RPMI8226 (cell line): Measurements from ENCODE around the gene GPR180.

Source experiments
- DNase-seq: peaks from one replicate; pipeline ENCODE4 v3.0.0-alpha.2; 2015

The GPR180 gene

GRCh38 chr13:94656766-94657165, 55.1 kb downstream of the GPR180 start:
- DNase-seq = no peak

DNA sequence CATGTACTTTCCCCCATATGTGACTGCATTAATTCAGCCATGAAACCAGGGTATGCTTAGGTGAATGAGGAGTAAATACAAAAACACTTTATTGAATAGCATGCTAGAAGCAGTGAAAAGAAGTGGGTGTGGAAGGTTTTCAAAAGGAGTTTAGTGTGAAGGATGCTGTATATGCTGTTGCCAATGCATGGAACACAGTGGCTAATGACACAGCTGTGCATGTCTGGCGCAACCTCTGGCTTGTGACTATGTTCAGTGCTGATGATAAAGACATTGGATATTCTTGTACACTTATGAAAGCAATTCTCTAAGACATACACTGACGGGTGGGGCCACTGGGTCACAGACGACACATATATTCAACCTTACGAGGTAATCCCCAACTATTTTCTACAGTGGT, 55.5 kb downstream of the GPR180 start:
- DNase-seq = no peak

GRCh38 chr13:94658926-94659597, 57.4 kb downstream of the GPR180 start:
- DNase-seq = no peak

- DNase-seq = no peak
Measured at GRCh38 chr13:94659598-94659946, 57.9 kb downstream of the GPR180 start.

- peak; percentile 22 for DNase-seq
Measured at GRCh38 chr13:94660695-94661326, 59.2 kb downstream of the GPR180 start.

DNA sequence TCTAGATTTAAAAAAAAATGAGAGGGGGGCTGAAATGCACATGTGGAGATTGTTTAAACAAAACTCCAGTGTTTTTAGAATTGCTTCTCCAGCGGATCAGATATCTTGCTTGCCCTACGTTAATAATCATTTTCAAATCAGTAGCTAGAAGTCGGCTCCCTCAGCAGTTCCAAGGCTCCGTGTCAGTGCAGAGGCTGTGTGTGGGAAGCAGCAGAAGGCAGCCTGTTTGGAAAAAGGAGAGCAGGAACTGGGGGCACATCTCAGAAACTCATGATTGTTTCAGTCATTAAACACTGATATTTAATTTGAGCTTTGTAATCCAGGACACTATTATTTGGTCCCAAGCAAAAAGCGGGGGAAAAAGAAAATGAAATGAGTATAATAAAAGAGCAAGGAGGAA, 59.7 kb downstream of the GPR180 start:
- DNase-seq = no peak

- no peak for DNase-seq
Measured at GRCh38 chr13:94662274-94662945, 60.8 kb downstream of the GPR180 start.

DNA sequence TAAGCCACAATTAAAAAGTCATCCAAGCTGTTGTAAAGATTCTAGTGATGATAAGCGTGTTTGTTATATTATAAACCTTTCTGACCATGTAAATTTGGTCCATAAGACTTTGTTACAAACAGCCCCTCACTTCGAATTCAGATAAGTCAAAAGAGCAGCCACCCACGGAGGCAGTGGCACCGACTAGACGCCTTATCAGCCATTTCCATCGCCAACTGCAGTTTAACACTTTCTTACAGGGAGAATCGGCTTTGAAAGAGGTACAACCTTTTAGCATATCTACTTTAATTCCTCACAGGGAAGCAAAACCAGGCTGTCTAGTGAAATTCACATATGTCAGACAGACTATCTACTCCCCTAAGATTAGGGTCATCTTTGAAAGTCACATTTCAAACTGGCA, 63.2 kb downstream of the GPR180 start:
- no peak for DNase-seq

DNA sequence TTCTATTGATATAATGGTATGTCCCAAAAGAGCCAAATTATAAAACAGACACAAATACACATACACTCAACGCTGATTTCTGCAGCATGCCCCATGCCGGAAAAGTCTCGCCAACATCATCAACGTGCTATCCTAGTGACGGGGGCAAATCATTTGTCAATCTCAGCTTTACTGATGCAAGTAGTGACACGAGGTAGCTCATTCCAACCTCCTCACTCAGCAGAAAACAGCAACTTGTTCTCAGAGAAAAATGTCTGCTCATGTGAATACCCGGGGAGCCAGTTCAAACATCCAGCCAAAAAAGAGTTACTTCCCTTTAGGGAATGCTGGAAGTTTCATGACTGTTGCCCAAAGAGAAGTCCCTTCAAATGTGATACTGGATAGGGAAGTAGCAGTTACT, 64.4 kb downstream of the GPR180 start:
- no peak for DNase-seq

DNA sequence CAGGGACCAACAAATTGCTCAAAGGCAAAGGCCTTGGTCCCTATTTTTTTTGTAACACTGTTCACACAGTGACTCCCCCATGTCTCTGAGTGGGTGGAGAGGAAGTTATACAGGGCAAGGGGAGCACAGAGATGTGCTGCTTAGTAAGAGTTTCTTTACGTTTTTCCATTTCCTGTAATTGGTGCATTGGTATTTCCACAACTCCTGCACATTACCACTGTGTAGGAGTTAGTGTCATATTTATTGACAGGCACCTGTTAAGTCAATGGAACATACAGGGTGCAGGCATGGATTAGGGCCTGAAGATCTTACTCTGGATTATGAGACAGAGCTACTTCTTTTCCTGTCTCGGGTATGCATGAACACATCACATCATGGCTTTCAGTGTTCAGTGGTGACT, 65.5 kb downstream of the GPR180 start:
- DNase-seq = no peak

DNA sequence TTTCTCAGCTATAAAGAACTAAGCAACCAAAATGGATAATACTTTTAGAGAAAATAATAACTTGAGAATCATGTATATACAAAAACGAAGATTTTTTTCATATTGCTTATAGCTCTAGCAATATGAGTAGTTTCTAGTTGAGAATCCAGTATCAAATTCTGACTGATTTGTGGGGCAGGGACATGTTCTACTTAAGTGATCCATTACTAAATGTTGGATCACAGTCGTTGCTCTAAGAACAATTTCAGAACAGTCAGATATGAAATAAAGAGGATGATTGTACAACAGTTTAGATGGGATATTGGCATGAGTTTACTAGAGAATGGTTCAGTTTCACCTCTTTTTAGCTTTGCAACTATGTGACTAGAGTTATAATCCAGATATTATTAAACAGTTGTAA, 70.7 kb downstream of the GPR180 start:
- DNase-seq = no peak

DNA sequence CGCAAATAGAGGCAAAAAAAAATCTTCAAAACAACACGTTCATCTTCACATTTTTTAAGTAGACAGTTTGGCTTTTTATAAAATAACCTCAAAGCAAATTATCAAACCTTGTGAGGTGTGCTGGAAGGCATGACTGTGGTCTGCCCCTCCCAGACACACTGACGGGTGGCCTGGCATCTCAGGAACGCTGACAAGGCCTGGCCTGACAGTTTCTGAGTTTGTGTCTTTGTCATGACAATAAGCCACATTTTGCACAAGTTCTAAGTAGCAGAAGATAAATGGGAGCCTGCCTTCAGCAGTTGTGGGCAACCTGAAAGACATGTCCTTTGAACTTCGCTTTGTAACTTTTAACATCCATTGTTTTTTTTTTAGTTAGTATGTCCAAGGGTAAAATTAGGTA, 72.2 kb downstream of the GPR180 start:
- no peak for DNase-seq

DNA sequence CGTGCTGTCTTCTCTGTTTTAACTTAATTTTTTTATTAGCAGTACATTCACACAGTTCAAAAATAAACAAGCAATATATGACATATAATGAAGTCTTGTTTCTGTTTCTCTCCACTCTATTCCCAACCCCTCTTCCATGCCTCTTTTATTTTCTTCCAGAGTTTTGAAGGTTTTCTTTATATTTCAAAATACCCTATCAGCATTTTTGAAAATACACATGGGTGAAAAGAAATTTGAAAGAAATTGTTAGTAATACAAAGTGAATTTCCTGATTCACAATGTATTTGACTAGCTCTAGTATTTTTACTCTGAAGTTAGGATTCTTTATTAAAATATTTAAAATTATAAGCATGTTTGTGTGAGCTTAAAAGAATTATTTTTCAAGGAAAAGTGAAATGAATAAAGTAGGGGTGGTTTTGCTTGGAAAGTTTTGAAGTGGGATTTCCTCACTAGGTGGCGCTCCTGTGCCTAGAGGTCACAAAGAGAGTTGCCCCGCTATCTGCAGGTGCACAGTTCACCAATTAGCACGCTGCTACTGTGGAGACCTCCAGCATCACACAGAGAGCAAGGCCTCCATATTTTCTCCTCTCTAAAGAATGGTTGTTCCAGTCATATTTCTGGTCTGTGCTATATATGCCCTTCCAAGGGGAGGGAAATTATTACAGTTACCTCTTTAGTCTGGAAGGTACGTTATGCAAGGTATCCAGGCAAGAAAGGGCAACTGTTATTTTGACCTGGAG, 73.1 kb downstream of the GPR180 start:
- DNase-seq = peak; percentile 52

DNA sequence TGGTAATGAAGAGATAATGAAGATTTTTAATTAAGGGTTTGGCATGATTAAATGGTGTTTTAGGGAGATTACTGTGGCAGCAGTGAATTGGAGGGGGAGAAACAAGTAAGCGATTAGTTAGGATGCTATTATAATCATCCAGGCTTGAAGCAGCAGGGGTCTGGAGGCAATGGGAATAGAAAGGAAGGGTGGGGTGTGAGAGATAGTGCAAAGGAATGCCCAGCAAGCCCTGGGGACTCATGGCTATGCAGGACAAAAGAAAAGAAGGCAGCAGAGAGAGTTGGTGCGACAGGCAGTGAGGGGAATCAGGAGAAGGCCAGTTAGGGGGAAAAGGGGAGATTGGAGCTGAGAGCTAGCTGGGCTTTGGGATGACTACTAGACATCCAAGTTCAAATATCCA, 76.1 kb downstream of the GPR180 start:
- DNase-seq = no peak

DNA sequence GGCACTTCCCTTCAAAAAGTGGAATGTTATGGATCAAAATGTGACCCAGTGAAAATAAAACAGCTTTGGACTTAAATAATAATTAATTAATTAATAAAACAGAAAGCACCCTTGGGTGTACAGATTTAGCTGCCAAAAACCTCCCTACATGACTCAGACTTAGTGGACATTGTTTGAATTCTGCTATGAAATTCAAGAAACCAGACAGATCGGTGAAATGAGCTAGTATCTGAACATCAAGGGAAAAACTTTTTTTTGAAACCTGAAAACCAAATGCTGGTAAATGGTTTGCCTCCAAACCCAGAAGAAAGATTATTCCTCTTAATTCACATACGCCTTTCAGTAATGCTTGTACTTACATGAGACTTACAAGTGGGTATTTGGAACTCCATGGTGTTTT, 77.2 kb downstream of the GPR180 start:
- DNase-seq = no peak

DNA sequence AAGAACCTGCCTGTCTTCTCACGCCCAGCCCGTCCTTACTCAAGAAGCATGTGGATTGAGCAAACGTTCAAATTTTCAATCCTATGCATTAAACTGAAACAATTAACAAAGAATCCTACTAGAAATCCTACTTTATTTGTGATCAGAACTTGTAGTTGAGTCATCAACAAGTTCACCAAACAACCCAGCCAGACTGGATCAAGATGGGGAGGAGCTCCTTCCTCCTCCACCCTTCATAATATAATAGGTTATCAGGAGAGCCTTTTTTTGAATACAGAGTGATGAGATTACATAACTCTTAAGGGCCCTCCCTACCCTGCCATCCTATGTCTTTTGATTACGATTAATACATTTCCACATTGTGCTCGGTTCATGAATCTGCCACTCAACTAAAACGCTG, 78.0 kb downstream of the GPR180 start:
- no peak for DNase-seq

GRCh38 chr13:94682229-94682628, 80.6 kb downstream of the GPR180 start:
- DNase-seq = no peak

DNA sequence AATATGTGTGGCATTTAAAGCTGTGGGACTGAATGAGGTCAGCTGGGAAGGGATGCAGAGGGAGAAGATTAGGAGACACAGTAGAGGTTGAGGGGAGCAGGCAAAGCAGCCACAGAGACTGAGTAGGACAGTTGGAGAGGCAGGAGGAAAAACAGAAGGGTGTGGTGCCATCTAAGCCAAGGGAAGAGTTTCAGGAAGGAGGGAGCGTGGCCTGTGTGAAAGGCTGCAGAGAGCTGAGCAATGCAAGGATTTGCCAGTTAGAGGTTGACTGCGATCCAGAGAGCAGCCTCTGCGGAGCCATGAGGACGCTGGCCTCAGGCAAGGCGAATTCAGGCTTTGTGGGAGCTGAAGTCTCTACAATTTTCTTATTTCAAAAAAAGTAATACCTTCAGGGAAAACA, 81.8 kb downstream of the GPR180 start:
- no peak for DNase-seq
